ENCODE measurements around the gene TERT.

- no peak for TF ChIP-seq CTCF (IDR thresholded peaks at IDR 0.05)
- no peak for TF ChIP-seq POLR2AphosphoS5 (IDR thresholded peaks at IDR 0.05)
- no peak for TF ChIP-seq POLR2A (IDR thresholded peaks at IDR 0.05)
Measured at GRCh38 chr5:1324719-1325190, 29.9 kb upstream of the TERT start.

Data from prostate gland (tissue), 2 donors.